Lung (tissue), 12 donors: ENCODE measurements around the gene MADD. TPM values are rescaled to one million over a fixed set of nuclear protein-coding genes. Genes with fewer than 3 reads are reported as not detected.

Source experiments
- ATAC-seq: fragments of 200-7000 bp; cut with Tn5 transposase; one replicate; pipeline ENCODE4 v1.9.1; 2020; ENCODE audit warnings: moderate number of reproducible peaks; ENCODE audit not compliant: insufficient read depth, low FRiP score
- DNase-seq, 3 donors: peaks; one replicate each; pipeline ENCODE4 v3.0.0-alpha.2; 2013 to 2017
- H3K27ac ChIP-seq, 2 donors: one replicate each; pipeline ENCODE4 v1.5.1; 2013; ENCODE audit warnings: mild to moderate bottlenecking in 2 of 2, moderate library complexity in 2 of 2, control low read depth in 1 of 2, inconsistent platforms in 1 of 2, low read depth in 1 of 2, low read length in 1 of 2
- H3K27me3 ChIP-seq, 3 donors: one replicate each; pipeline ENCODE4 v1.5.1; 2013; ENCODE audit warnings: low read length in 2 of 3; ENCODE audit not compliant: control insufficient read depth in 3 of 3, insufficient read depth in 3 of 3
- H3K36me3 ChIP-seq, 4 donors: one replicate each; pipeline ENCODE4 v1.5.1; 2013; ENCODE audit warnings: low read length in 4 of 4, mild to moderate bottlenecking in 1 of 4, moderate library complexity in 1 of 4; ENCODE audit not compliant: control insufficient read depth in 4 of 4, insufficient read depth in 4 of 4
- H3K4me1 ChIP-seq, 5 donors: one replicate each; pipeline ENCODE4 v1.5.1; 2013; ENCODE audit warnings: low read length in 5 of 5, mild to moderate bottlenecking in 2 of 5, moderate library complexity in 1 of 5; ENCODE audit not compliant: control insufficient read depth in 5 of 5, insufficient read depth in 5 of 5
- H3K4me3 ChIP-seq: one replicate; pipeline ENCODE4 v1.5.1; 2013; ENCODE audit warnings: mild to moderate bottlenecking, control low read depth, moderate library complexity
- H3K9ac ChIP-seq, 2 donors: one replicate each; pipeline ENCODE4 v1.5.1; 2013; ENCODE audit warnings: low read length in 2 of 2, control low read depth in 1 of 2; ENCODE audit not compliant: insufficient read depth in 1 of 2
- H3K9me3 ChIP-seq, 4 donors: one replicate each; pipeline ENCODE4 v1.5.1; 2013; ENCODE audit warnings: low read length in 3 of 4, mild to moderate bottlenecking in 1 of 4, moderate library complexity in 1 of 4; ENCODE audit not compliant: control insufficient read depth in 4 of 4, insufficient read depth in 3 of 4
- CTCF ChIP-seq: IDR thresholded peaks from 2 replicates; pipeline ENCODE4 v1.5.1; 2012; ENCODE audit warnings: mild to moderate bottlenecking; ENCODE audit errors: control extremely low read depth, extremely low read depth
- WGBS, 2 donors: extraction: QIAGEN DNeasy Blood & Tissue Kit; methylation state at CpG; one replicate each; pipeline ENCODE4 v1.1.7; 2013; 5-methylcytosine and 5-hydroxymethylcytosine counted together
- polyA plus RNA-seq, 2 donors: library from polyadenylated mRNA; stranded (reverse); fragments of 200-250 nt; gene quantifications; one replicate each; pipeline ENCODE4 v1.2.1, GENCODE V29; 2013
- total RNA-seq, 2 donors: library from RNA; depleted of rRNA in 1 of 2; stranded (reverse); fragments of >200 nt in 1 of 2; gene quantifications; one replicate each; pipeline ENCODE4 v1.2.1, GENCODE V29; 2014 to 2021
- donor health status: control.
- donor health status: control.
- donor health status: Bipolar disorder and iron deficiency.
- donor health status: healthy.
- donor health status: DM: yes; HTN: yes; CAD: no.

The MADD gene
- total and polyA plus RNA-seq, 4 donors = 15.9 to 56.8 (median 37.1) TPM

GRCh38 chr11:47376107-47376524, 106.2 kb downstream of the MADD start:
- Histone ChIP-seq H3K4me3 (no peak overlapping the region), H3K4me1 (peaks cover 0 to 2% (median 0%) of the 10 kb centered on the region in 5 donors), H3K27ac (peak overlapping the region in 1 of 2 donors; percentile 87), H3K9me3 (no peaks in the 10 kb centered on the region), H3K27me3 (no peaks in the 10 kb centered on the region), H3K36me3 (no peaks in the 10 kb centered on the region), H3K9ac (no peak overlapping the region)
- DNase-seq (no peak), ATAC-seq (no peak)
- WGBS, 2 donors = 45 to 58% methylated on average over 8 of the region's 8 CpGs
- TF ChIP-seq CTCF = no peak

DNA sequence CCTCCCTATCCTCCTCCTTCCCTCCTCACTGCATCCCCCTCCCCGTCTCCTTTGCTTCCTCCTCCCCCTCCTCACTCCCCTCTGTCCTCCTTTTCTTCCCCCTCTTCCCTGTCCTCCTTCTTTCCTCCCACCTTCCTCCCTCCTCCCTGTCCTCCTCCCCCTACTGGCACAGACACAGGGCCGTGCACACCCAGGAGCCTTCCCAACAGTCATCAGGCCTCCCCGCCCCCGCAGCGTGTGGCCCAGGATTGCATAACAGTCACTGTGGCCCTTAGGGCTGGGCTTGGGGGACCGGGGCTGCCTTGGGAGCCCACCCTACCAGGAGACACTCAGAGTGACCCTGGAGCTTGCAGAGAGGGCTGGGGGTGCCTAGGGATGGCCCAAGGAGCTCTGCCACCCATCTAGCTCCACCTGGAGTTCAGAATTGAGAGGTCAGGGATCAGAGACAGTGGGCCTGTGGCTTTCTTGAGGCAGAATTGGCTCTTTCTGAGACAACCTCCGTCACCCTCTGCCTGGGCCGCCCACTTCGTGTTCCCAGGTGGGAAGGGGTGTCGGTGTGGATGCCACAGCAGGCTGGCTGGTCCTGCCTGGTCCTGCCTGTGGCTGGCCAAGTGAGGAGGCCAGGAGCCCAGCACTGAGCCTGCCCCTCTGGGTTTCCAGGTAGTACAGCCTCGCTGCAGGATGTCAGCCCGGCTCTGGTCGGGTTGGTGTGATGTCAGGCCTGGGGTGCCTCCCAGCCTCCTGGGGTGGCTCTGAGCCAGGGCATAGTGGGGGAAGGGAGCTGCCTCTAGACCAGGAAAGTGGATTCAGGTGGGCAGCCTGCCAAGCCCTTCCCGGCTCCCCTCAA, 106.8 kb downstream of the MADD start:
- H3K27me3 ChIP-seq = no peaks in the 10 kb centered on the region
- DNase-seq = no peak
- no peaks in the 10 kb centered on the region for H3K9me3 ChIP-seq
- no peak overlapping the region for H3K9ac ChIP-seq
- peaks cover 0 to 2% (median 0%) of the 10 kb centered on the region in 5 donors for H3K4me1 ChIP-seq
- H3K36me3 ChIP-seq = no peaks in the 10 kb centered on the region
- ATAC-seq = peak; percentile 13
- H3K27ac ChIP-seq = peak overlapping the region in 1 of 2 donors; percentile 87
- WGBS, 2 donors = 20 to 47% methylated on average over 14 of the region's 14 CpGs
- no peak for TF ChIP-seq CTCF
- H3K4me3 ChIP-seq = no peak overlapping the region

GRCh38 chr11:47377571-47378009, 107.7 kb downstream of the MADD start:
- ATAC-seq (no peak), DNase-seq (no peak)
- Histone ChIP-seq H3K36me3 (no peaks in the 10 kb centered on the region), H3K4me3 (peak overlapping the region; percentile 29), H3K4me1 (peaks cover 0 to 2% (median 0%) of the 10 kb centered on the region in 5 donors), H3K27ac (peak overlapping the region in 1 of 2 donors; percentile 87), H3K9me3 (no peaks in the 10 kb centered on the region), H3K9ac (no peak overlapping the region), H3K27me3 (no peaks in the 10 kb centered on the region)
- no peak for TF ChIP-seq CTCF
- 34 to 67% methylated on average over 5 of the region's 5 CpGs for WGBS, 2 donors
